Neural progenitor cell (in vitro differentiated cells): ENCODE results near the gene STX2. TPM values are rescaled to one million over a fixed set of nuclear protein-coding genes. Genes with fewer than 3 reads are reported as not detected.

Source experiments
- DNase-seq: peaks from one replicate; pipeline ENCODE4 v3.0.0-alpha.2; 2016; ENCODE audit warnings: low spot score
- H2AFZ ChIP-seq: fragments of 200-600 bp; sonication (generic); replicated peaks from 2 replicates; pipeline ENCODE4 v1.6.1; 2016; ENCODE audit warnings: antibody characterized with exemption
- H3F3A ChIP-seq: fragments of 200-600 bp; sonication (generic); 2 replicates; pipeline ENCODE4 v1.6.1; 2016; ENCODE audit warnings: antibody characterized with exemption, low read depth
- H3K27ac ChIP-seq: fragments of 200-600 bp; sonication (generic); 2 replicates; pipeline ENCODE4 v1.5.1; 2016; ENCODE audit warnings: mild to moderate bottlenecking
- H3K27me3 ChIP-seq: fragments of 200-600 bp; sonication (generic); 2 replicates; pipeline ENCODE4 v1.6.1; 2016; ENCODE audit warnings: mild to moderate bottlenecking, moderate library complexity
- H3K36me3 ChIP-seq: fragments of 200-600 bp; sonication (generic); 2 replicates; pipeline ENCODE4 v1.5.1; 2016
- H3K4me1 ChIP-seq: fragments of 200-600 bp; sonication (generic); 2 replicates; pipeline ENCODE4 v1.6.1; 2016; ENCODE audit warnings: mixed run types
- H3K4me2 ChIP-seq: fragments of 200-600 bp; sonication (generic); 2 replicates; pipeline ENCODE4 v1.6.1; 2016
- H3K4me3 ChIP-seq: fragments of 200-600 bp; sonication (generic); 2 replicates; pipeline ENCODE4 v1.5.1; 2016
- H3K79me2 ChIP-seq: fragments of 200-600 bp; sonication (generic); 2 replicates; pipeline ENCODE4 v1.6.1; 2016; ENCODE audit warnings: low read depth
- H3K9ac ChIP-seq: fragments of 200-600 bp; sonication (generic); 2 replicates; pipeline ENCODE4 v1.6.1; 2016
- H3K9me3 ChIP-seq: fragments of 200-600 bp; sonication (generic); 2 replicates; pipeline ENCODE4 v1.5.1; 2016; ENCODE audit warnings: low read depth
- H4K20me1 ChIP-seq: fragments of 200-600 bp; sonication (generic); 2 replicates; pipeline ENCODE4 v1.6.1; 2016; ENCODE audit warnings: low read depth
- H3K27ac Mint-ChIP-seq: 3 replicates; pipeline ENCODE4 v1.8.0; 2021; ENCODE audit warnings: mixed read lengths
- H3K27me3 Mint-ChIP-seq: 2 replicates; pipeline ENCODE4 v1.8.0; 2022; ENCODE audit warnings: low read depth, mild to moderate bottlenecking, inconsistent platforms, moderate library complexity, mixed read lengths; ENCODE audit not compliant: insufficient read depth
- H3K36me3 Mint-ChIP-seq: 3 replicates; pipeline ENCODE4 v1.8.0; 2021; ENCODE audit warnings: mixed read lengths
- H3K4me1 Mint-ChIP-seq: 3 replicates; pipeline ENCODE4 v1.8.0; 2021; ENCODE audit warnings: mixed read lengths
- H3K4me3 Mint-ChIP-seq: 3 replicates; pipeline ENCODE4 v1.8.0; 2021; ENCODE audit warnings: mild to moderate bottlenecking, moderate library complexity, mixed read lengths
- H3K9me3 Mint-ChIP-seq: 3 replicates; pipeline ENCODE4 v1.8.0; 2020; ENCODE audit warnings: mixed read lengths
- EZH2 ChIP-seq: fragments of 200-600 bp; sonication (generic); IDR thresholded peaks from 2 replicates; pipeline ENCODE4 v1.6.1; 2017; ENCODE audit warnings: antibody characterized with exemption, mild to moderate bottlenecking, moderate library complexity
- EZH2phosphoT487 ChIP-seq: fragments of 200-600 bp; sonication (generic); IDR thresholded peaks from 2 replicates; pipeline ENCODE4 v1.6.1; 2017; ENCODE audit warnings: antibody characterized with exemption
- total RNA-seq: library from RNA; depleted of rRNA; stranded (reverse); fragments of >200 nt; gene quantifications from 2 replicates; pipeline ENCODE4 v1.2.3, GENCODE V29; 2015; ENCODE audit warnings: low replicate concordance
- TF ChIP-seq, protein P1 (sequence below): fragments of 200-600 bp; sonication (generic); IDR thresholded peaks from 2 replicates; pipeline ENCODE4 v1.5.1; 2017; ENCODE audit warnings: antibody characterized with exemption, mild to moderate bottlenecking

STX2 gene
- total RNA-seq, 1 donor from 2014 or later: 44.0 TPM

- peaks cover 32% of the 10 kb centered on the region for H4K20me1 ChIP-seq
- no peak overlapping the region for H3K27ac ChIP-seq
- no peaks in the 10 kb centered on the region for H3K9me3 ChIP-seq
- Mint-ChIP-seq H3K36me3 (peaks cover 11% of the 10 kb centered on the region), H3K9me3 (no peaks in the 10 kb centered on the region), H3K4me1 (peaks cover 43% of the 10 kb centered on the region), H3K4me3 (no peak overlapping the region), H3K27ac (peak overlapping the region; percentile 79), H3K27me3 (peaks cover 2% of the 10 kb centered on the region)
- H3K36me3 ChIP-seq: peaks cover 9% of the 10 kb centered on the region
- peaks cover 23% of the 10 kb centered on the region for H3K4me1 ChIP-seq
- H2AFZ ChIP-seq: no peak overlapping the region
- no peak for DNase-seq
- H3K4me3 ChIP-seq: no peak overlapping the region
- H3K9ac ChIP-seq: no peak overlapping the region
- no peak overlapping the region for H3K4me2 ChIP-seq
- H3F3A ChIP-seq: peaks cover 21% of the 10 kb centered on the region
- no peaks in the 10 kb centered on the region for H3K79me2 ChIP-seq
- H3K27me3 ChIP-seq: no peaks in the 10 kb centered on the region
- TF ChIP-seq EZH2 (no peak), EZH2phosphoT487 (no peak)
- TF ChIP-seq, protein P1, sequence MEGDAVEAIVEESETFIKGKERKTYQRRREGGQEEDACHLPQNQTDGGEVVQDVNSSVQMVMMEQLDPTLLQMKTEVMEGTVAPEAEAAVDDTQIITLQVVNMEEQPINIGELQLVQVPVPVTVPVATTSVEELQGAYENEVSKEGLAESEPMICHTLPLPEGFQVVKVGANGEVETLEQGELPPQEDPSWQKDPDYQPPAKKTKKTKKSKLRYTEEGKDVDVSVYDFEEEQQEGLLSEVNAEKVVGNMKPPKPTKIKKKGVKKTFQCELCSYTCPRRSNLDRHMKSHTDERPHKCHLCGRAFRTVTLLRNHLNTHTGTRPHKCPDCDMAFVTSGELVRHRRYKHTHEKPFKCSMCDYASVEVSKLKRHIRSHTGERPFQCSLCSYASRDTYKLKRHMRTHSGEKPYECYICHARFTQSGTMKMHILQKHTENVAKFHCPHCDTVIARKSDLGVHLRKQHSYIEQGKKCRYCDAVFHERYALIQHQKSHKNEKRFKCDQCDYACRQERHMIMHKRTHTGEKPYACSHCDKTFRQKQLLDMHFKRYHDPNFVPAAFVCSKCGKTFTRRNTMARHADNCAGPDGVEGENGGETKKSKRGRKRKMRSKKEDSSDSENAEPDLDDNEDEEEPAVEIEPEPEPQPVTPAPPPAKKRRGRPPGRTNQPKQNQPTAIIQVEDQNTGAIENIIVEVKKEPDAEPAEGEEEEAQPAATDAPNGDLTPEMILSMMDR: no peak
These were observed 23.9 kb downstream of the STX2 start for GRCh38 chr12:130815028-130815741.

DNA sequence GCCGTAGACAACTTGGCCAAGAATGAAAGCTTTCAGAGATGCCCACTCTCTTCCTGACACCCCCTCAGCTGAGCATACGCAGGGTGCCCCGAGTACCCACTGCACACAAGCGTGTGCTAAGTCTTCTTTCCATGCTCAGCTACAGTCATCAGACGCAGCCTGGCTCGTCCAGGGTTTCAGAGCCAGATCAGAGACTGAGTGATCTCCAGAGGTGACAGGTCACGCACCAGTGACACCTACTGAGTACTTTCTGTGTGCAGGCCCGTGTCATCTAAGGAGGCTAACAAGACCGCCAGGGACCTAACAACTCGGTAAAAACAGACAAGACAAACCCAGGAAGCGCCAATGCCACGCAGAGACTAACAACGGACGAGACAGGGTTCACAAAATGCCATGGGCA lies 25.1 kb downstream of the STX2 start:
- no peak for DNase-seq
- H3K36me3 Mint-ChIP-seq: peaks cover 17% of the 10 kb centered on the region

GRCh38 chr12:130813436-130813835 lies 25.6 kb downstream of the STX2 start:
- H3K4me3 ChIP-seq: no peak overlapping the region
- H3K27ac ChIP-seq: no peak overlapping the region
- peaks cover 9% of the 10 kb centered on the region for H3K36me3 ChIP-seq
- H3K4me2 ChIP-seq: no peak overlapping the region
- Mint-ChIP-seq H3K9me3 (no peaks in the 10 kb centered on the region), H3K27me3 (peaks cover 2% of the 10 kb centered on the region), H3K4me3 (no peak overlapping the region), H3K36me3 (peaks cover 19% of the 10 kb centered on the region), H3K4me1 (peaks cover 36% of the 10 kb centered on the region), H3K27ac (peak overlapping the region; percentile 23)
- no peaks in the 10 kb centered on the region for H3K79me2 ChIP-seq
- H3F3A ChIP-seq: peaks cover 7% of the 10 kb centered on the region
- no peak overlapping the region for H2AFZ ChIP-seq
- TF ChIP-seq, protein P1: peak; percentile 26
- TF ChIP-seq EZH2phosphoT487: no peak
- no peaks in the 10 kb centered on the region for H3K27me3 ChIP-seq
- peaks cover 28% of the 10 kb centered on the region for H4K20me1 ChIP-seq
- H3K4me1 ChIP-seq: peaks cover 14% of the 10 kb centered on the region
- H3K9me3 ChIP-seq: no peaks in the 10 kb centered on the region
- H3K9ac ChIP-seq: no peak overlapping the region
- peak; percentile 42 for DNase-seq

More for the DNA sequence above, 25.1 kb downstream of the STX2 start:
- Histone ChIP-seq H3K27ac (no peak overlapping the region), H2AFZ (no peak overlapping the region), H3K27me3 (no peaks in the 10 kb centered on the region), H3K4me3 (no peak overlapping the region), H3K4me2 (no peak overlapping the region), H3K4me1 (peaks cover 17% of the 10 kb centered on the region), H3F3A (peaks cover 11% of the 10 kb centered on the region), H3K9me3 (no peaks in the 10 kb centered on the region), H3K36me3 (peaks cover 9% of the 10 kb centered on the region), H3K9ac (no peak overlapping the region), H4K20me1 (peaks cover 32% of the 10 kb centered on the region), H3K79me2 (no peaks in the 10 kb centered on the region)
- Mint-ChIP-seq H3K4me1 (peaks cover 37% of the 10 kb centered on the region), H3K9me3 (no peaks in the 10 kb centered on the region), H3K27ac (peak overlapping the region; percentile 23), H3K4me3 (no peak overlapping the region), H3K27me3 (peaks cover 2% of the 10 kb centered on the region)
- TF ChIP-seq EZH2phosphoT487 (no peak), EZH2 (no peak)

- H2AFZ ChIP-seq: no peak overlapping the region
- peaks cover 2% of the 10 kb centered on the region for H3K27me3 Mint-ChIP-seq
- no peak overlapping the region for H3K27ac Mint-ChIP-seq
- H3K4me1 Mint-ChIP-seq: peaks cover 9% of the 10 kb centered on the region
- H3K4me3 ChIP-seq: no peak overlapping the region
- DNase-seq: no peak
- H3K4me2 ChIP-seq: no peak overlapping the region
- no peaks in the 10 kb centered on the region for H3K9me3 Mint-ChIP-seq
- H3K27ac ChIP-seq: no peak overlapping the region
- peaks cover 40% of the 10 kb centered on the region for H3K36me3 Mint-ChIP-seq
- no peak overlapping the region for H3K9ac ChIP-seq
- H3K9me3 ChIP-seq: no peaks in the 10 kb centered on the region
- peaks cover 9% of the 10 kb centered on the region for H3K36me3 ChIP-seq
- H3K27me3 ChIP-seq: no peaks in the 10 kb centered on the region
- H3F3A ChIP-seq: no peaks in the 10 kb centered on the region
- H3K4me3 Mint-ChIP-seq: no peak overlapping the region
- peaks cover 8% of the 10 kb centered on the region for H4K20me1 ChIP-seq
- peaks cover 4% of the 10 kb centered on the region for H3K4me1 ChIP-seq
- no peaks in the 10 kb centered on the region for H3K79me2 ChIP-seq
- no peak for TF ChIP-seq EZH2phosphoT487
- TF ChIP-seq, protein P1: no peak
- TF ChIP-seq EZH2: no peak
These were observed 29.3 kb downstream of the STX2 start for GRCh38 chr12:130809791-130810190.
